HepG2 (cell line): ENCODE measurements around the gene CD101. TPM values are rescaled to one million over a fixed set of nuclear protein-coding genes. Genes with fewer than 3 reads are reported as not detected.

Experiments
- ATAC-seq: fragments of 200-7000 bp; cut with Tn5 transposase; 3 replicates; pipeline ENCODE4 v1.9.1; 2020; ENCODE audit warnings: mild to moderate bottlenecking, moderate library complexity
- BruUV-seq: library from RNA; stranded (reverse); fragments of 400-500 nt; replicated peaks from 2 replicates; lab custom pipeline; 2021; lab: Mats Ljungman, UMichigan
- CTCF ChIA-PET: fragments of 300-600 bp; formaldehyde crosslinking; extraction: SDS; loops from one replicate; lab custom pipeline; 2021; ENCODE audit warnings: low total read pairs, inconsistent platforms, low intra/inter-chr PET ratio; lab: Yijun Ruan, JAX
- POLR2A ChIA-PET: fragments of 350-600 bp; sonication (Branson Sonifier 250); formaldehyde crosslinking; loops from one replicate; lab custom pipeline; 2020; ENCODE audit warnings: antibody characterized with exemption, inconsistent platforms; lab: Yijun Ruan, JAX
- DNase-seq: peaks from one replicate; pipeline ENCODE4 v3.0.0-alpha.2; 2015; ENCODE audit warnings: low spot score
- FAIRE-seq: peaks from 3 replicates; lab custom pipeline; 2011; peaks lifted over from hg19 to GRCh38; lab: Jason Lieb, UNC
- H2AFZ ChIP-seq: one replicate; pipeline ENCODE4 v1.6.1; 2011; ENCODE audit warnings: low read length, inconsistent platforms
- H3K27ac ChIP-seq: fragments of 300-600 bp; 3 replicates; pipeline ENCODE4 v1.8.0; 2011; ENCODE audit warnings: mixed run types, mild to moderate bottlenecking, mixed read lengths, low read length, inconsistent platforms; ENCODE audit not compliant: insufficient read depth; ENCODE audit errors: extremely low read length
- H3K27me3 ChIP-seq, 2 experiments: fragments of 200-600 bp in 1 of 2; 2 replicates in 1 of 2; 3 replicates in 1 of 2; pipeline versions ENCODE4 v1.6.0 to v1.8.0; 2011; ENCODE audit warnings: low read length in 2 of 2, mild to moderate bottlenecking in 2 of 2, moderate library complexity in 2 of 2, inconsistent platforms in 1 of 2; ENCODE audit not compliant: insufficient read depth in 2 of 2, control insufficient read depth in 1 of 2
- H3K36me3 ChIP-seq, 2 experiments: fragments of 200-600 bp in 1 of 2; replicated peaks in 1 of 2; 2 replicates in 1 of 2; 3 replicates in 1 of 2; pipeline versions ENCODE4 v1.5.1 to v1.8.0; 2011; ENCODE audit warnings: low read length in 2 of 2, inconsistent platforms in 1 of 2; ENCODE audit not compliant: insufficient read depth in 2 of 2, control insufficient read depth in 1 of 2
- H3K4me1 ChIP-seq: 2 replicates; pipeline ENCODE4 v1.5.1; 2012; ENCODE audit warnings: low read length, inconsistent platforms; ENCODE audit not compliant: insufficient read depth
- H3K4me2 ChIP-seq: 2 replicates; pipeline ENCODE4 v1.6.0; 2011; ENCODE audit warnings: low read depth, low read length, inconsistent platforms
- H3K4me3 ChIP-seq, 3 experiments: fragments of 200-600 bp in 1 of 3; sonication (generic), shearing (Covaris generic) in 1 of 3; replicated peaks in 1 of 3; 2 replicates each; pipeline ENCODE4 v1.5.1; 2011 to 2016; ENCODE audit warnings: low read length in 3 of 3, inconsistent platforms in 2 of 3, low read depth in 2 of 3, mild to moderate bottlenecking in 2 of 3, control low read depth in 1 of 3, mixed read lengths in 1 of 3; ENCODE audit not compliant: insufficient read depth in 1 of 3
- H3K79me2 ChIP-seq: one replicate; pipeline ENCODE4 v1.6.1; 2011; ENCODE audit warnings: low read length, inconsistent platforms; ENCODE audit not compliant: insufficient read depth
- H3K9ac ChIP-seq: 2 replicates; pipeline ENCODE4 v1.6.0; 2011; ENCODE audit warnings: mild to moderate bottlenecking, low read depth, low read length, inconsistent platforms; ENCODE audit not compliant: insufficient read depth
- H3K9me3 ChIP-seq: 2 replicates; pipeline ENCODE4 v1.5.1; 2012; ENCODE audit warnings: mild to moderate bottlenecking, low read length
- H4K20me1 ChIP-seq: 2 replicates; pipeline ENCODE4 v1.6.0; 2011; ENCODE audit warnings: inconsistent platforms, mild to moderate bottlenecking, low read length, moderate library complexity; ENCODE audit not compliant: insufficient read depth
- ARID2 ChIP-seq: sonication (generic); formaldehyde crosslinking; IDR thresholded peaks from 2 replicates; pipeline ENCODE4 v1.8.1; 2022; ENCODE audit warnings: mild to moderate bottlenecking, missing genetic modification reagents, borderline replicate concordance
- CBX1 ChIP-seq: IDR thresholded peaks from one replicate; pipeline ENCODE4 v1.6.1; 2016; ENCODE audit warnings: antibody characterized with exemption, low read depth
- CEBPB ChIP-seq: IDR thresholded peaks from 2 replicates; pipeline ENCODE4 v1.6.1; 2011; ENCODE audit warnings: low read depth, low read length, improper control_type of control experiment, borderline replicate concordance
- EED ChIP-seq: sonication (generic); formaldehyde crosslinking; IDR thresholded peaks from 2 replicates; pipeline ENCODE4 v1.5.0; 2020; ENCODE audit warnings: mild to moderate bottlenecking, missing genetic modification reagents
- HOXA7 ChIP-seq: sonication (generic); formaldehyde crosslinking; IDR thresholded peaks from 2 replicates; pipeline ENCODE4 v1.8.1; 2022; ENCODE audit warnings: mild to moderate bottlenecking, missing genetic modification reagents, moderate library complexity
- KLF11 ChIP-seq: IDR thresholded peaks from 2 replicates; pipeline ENCODE4 v1.6.1; 2016; ENCODE audit warnings: missing compliant biosample characterization
- SOX13 ChIP-seq, 3 experiments: fragments of 450-650 bp in 1 of 3; sonication (generic) in 1 of 3; formaldehyde crosslinking in 1 of 3; IDR thresholded peaks in 2 of 3; conservative IDR thresholded peaks in 1 of 3; 2 replicates each; pipeline versions ENCODE4 v1.5.0 to v1.6.1; 2016 to 2020; ENCODE audit warnings: antibody characterized with exemption in 1 of 3, mild to moderate bottlenecking in 1 of 3, missing compliant biosample characterization in 1 of 3, missing genetic modification reagents in 1 of 3, moderate library complexity in 1 of 3
- TBX2 ChIP-seq: sonication (generic); formaldehyde crosslinking; IDR thresholded peaks from 2 replicates; pipeline ENCODE4 v1.5.0; 2020; ENCODE audit warnings: missing genetic modification reagents, mild to moderate bottlenecking, borderline replicate concordance
- TCF7 ChIP-seq: sonication (generic); IDR thresholded peaks from 2 replicates; pipeline ENCODE4 v1.6.1; 2016; ENCODE audit warnings: antibody characterized with exemption, low read depth
- ZBTB34 ChIP-seq: sonication (generic); formaldehyde crosslinking; IDR thresholded peaks from 2 replicates; pipeline ENCODE4 v1.8.0; 2022; ENCODE audit warnings: mild to moderate bottlenecking, missing genetic modification reagents
- ZFAT ChIP-seq: sonication (generic); formaldehyde crosslinking; conservative IDR thresholded peaks from 2 replicates; pipeline ENCODE4 v1.8.1; 2023; ENCODE audit warnings: missing genetic modification reagents, inconsistent platforms
- ZMYM4 ChIP-seq: sonication (generic); formaldehyde crosslinking; IDR thresholded peaks from 2 replicates; pipeline ENCODE4 v1.8.1; 2023; ENCODE audit warnings: mild to moderate bottlenecking, missing genetic modification reagents
- ZNF20 ChIP-seq: sonication (generic); formaldehyde crosslinking; IDR thresholded peaks from 2 replicates; pipeline ENCODE4 v1.4.0; 2020; ENCODE audit warnings: mild to moderate bottlenecking, moderate library complexity, missing genetic modification reagents
- ZNF3 ChIP-seq: IDR thresholded peaks from 2 replicates; pipeline ENCODE4 v1.7.0; 2017; ENCODE audit warnings: inconsistent platforms
- ZNF484 ChIP-seq: sonication (generic); formaldehyde crosslinking; IDR thresholded peaks from 2 replicates; pipeline ENCODE4 v1.5.1; 2020; ENCODE audit warnings: mild to moderate bottlenecking, low read depth, missing genetic modification reagents, borderline replicate concordance
- WGBS: methylation state at CpG from one replicate; pipeline ENCODE4 v1.1.6; 2017; ENCODE audit warnings: low lambda C conversion rate; 5-methylcytosine and 5-hydroxymethylcytosine counted together
- in situ Hi-C: cut with HindIII; loops from 2 replicates; pipeline ENCODE4 v1.10.0; 2017; ENCODE audit warnings: low pct_unique_long_range_greater_than_20kb; ENCODE audit not compliant: extremely low pct_ligation_motif_present
- intact Hi-C: fragments of 100-400 bp; cut with micrococcal nuclease; formaldehyde crosslinking; loops from one replicate; pipeline ENCODE4 v1.10.0; 2022; ENCODE audit not compliant: unreplicated experiment
- polyA plus RNA-seq, 8 experiments: library from polyadenylated mRNA; depleted of rRNA in 3 of 8; stranded (reverse) in 7 of 8; unstranded in 1 of 8; fragments of >200 nt; fragmentation: Illumina TruSeq in 4 of 8; extraction: Trizol in 4 of 8; gene quantifications; 2 replicates each; pipeline versions ENCODE4 v1.2.1 to v1.2.3, GENCODE V29; 2011 to 2016; ENCODE audit warnings: low read depth in 4 of 8, missing spikeins in 1 of 8, mixed read lengths in 1 of 8; ENCODE audit not compliant: insufficient read depth in 1 of 8
- total RNA-seq, 5 experiments: library from RNA; depleted of rRNA; stranded (reverse); fragments of >200 nt; fragmentation: Illumina TruSeq; extraction: Trizol; gene quantifications; 2 replicates each; pipeline ENCODE4 v1.2.3, GENCODE V29; 2016; ENCODE audit warnings: low read depth in 1 of 5
- TF ChIP-seq, protein P1 (sequence below): sonication (generic); formaldehyde crosslinking; IDR thresholded peaks from 2 replicates; pipeline ENCODE4 v1.5.1; 2020; ENCODE audit warnings: mild to moderate bottlenecking, moderate library complexity, missing genetic modification reagents
- TF ChIP-seq, protein P2 (sequence below): sonication (generic); formaldehyde crosslinking; IDR thresholded peaks from 2 replicates; pipeline ENCODE4 v1.4.0; 2020; ENCODE audit warnings: missing genetic modification reagents

The CD101 gene
- total and polyA plus RNA-seq, 2 of the 13 experiments (the other 11 are each of a cell fraction or from before 2014, with no cell fraction given) = 0.05 to 0.09 TPM

DNA sequence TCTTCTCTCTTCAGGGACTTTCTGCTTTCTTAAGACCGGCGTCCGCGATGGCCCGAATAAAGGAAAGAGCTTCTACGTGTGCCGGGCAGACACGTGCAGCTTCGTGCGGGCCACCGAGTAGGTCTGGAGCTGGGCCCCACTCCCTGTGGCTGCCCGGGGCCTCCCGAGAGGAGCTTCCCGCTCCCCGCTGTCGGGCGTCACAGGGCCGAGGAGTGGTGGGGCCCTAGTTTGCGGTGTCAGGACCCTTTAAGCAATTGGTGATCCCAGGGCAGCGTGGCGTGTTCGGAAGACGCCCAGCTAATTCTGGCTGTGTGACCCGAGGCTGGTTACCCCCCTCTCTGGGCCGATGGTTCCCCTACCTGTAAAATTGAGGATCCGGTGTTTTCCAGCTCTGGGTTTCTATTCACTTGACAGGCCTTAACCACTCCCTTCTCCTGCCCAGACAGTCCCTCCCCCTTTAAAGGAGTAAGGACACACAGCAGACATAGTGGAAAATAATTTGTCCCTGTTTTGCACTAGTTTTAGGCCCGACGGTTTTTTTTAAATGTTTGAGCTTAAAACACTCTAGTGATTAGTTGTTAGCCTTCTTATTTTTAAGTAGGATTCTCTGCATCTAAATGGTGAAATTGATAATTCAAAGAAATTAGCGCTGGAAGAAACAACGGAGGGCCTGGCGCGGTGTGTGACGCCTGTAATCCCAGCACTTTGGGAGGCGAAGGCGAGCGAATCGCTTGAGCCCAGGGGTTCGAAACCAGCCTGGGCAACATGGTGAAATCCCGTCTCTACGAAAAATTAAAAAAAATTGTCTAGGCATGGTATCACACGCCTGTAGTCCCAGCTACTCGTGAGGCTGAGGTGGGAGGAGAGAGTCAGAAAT is 59.1 kb downstream of the CD101 start (continued):
- TF ChIP-seq CBX1 (no peak), KLF11 (CRISPR knock-in tag) (no peak), ARID2 (CRISPR knock-in tag) (no peak), ZNF20 (CRISPR knock-in tag) (no peak), SOX13 (IDR thresholded peaks at IDR 0.05) (no peak), SOX13 (CRISPR knock-in tag; conservative IDR thresholded peaks at IDR 0.05 in 1 of 2, IDR thresholded peaks at IDR 0.05 in 1 of 2) (no peak), ZFAT (CRISPR knock-in tag) (no peak), TCF7 (no peak)
- TF ChIP-seq, protein P1, sequence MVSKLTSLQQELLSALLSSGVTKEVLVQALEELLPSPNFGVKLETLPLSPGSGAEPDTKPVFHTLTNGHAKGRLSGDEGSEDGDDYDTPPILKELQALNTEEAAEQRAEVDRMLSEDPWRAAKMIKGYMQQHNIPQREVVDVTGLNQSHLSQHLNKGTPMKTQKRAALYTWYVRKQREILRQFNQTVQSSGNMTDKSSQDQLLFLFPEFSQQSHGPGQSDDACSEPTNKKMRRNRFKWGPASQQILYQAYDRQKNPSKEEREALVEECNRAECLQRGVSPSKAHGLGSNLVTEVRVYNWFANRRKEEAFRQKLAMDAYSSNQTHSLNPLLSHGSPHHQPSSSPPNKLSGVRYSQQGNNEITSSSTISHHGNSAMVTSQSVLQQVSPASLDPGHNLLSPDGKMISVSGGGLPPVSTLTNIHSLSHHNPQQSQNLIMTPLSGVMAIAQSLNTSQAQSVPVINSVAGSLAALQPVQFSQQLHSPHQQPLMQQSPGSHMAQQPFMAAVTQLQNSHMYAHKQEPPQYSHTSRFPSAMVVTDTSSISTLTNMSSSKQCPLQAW (CRISPR knock-in tag) = 0 out of 2 replicates have a peak, but pooled peaks have one; percentile 27

DNA sequence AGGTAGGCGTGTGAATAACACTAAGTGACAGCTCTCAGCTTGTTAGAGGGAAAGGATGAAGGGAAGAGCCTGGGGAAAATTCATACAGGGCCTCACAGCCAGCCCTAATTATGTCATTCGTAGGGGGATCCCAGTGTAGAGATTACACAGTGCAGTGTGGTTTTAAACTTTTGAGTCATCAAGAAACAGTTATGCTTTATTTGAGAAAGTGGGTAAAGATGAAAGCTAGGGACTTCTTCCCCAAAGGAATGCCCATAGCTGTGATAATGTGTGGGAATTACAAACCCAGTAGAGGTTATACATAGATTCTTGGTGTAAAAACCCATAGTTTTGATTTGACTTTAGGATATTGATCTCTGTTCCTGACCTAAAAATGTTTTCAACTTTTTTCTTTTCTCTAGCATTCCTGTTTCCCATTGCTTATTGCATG is 60.4 kb downstream of the CD101 start:
- Histone ChIP-seq H3K36me3 (peaks cover 0 to 3% of the 10 kb centered on the region in 2 experiments; a peak in 2 of 5 replicates), H3K9me3 (no peaks in the 10 kb centered on the region), H3K79me2 (no peaks in the 10 kb centered on the region), H3K4me3 (no peak overlapping the region), H3K9ac (no peak overlapping the region), H3K27ac (no peak overlapping the region), H4K20me1 (no peaks in the 10 kb centered on the region), H3K4me1 (peaks cover 23% of the 10 kb centered on the region), H3K27me3 (no peaks in the 10 kb centered on the region; a peak in 1 of 5 replicates), H2AFZ (no peak overlapping the region), H3K4me2 (no peak overlapping the region)
- FAIRE-seq (no peak), ATAC-seq (no peak), DNase-seq (no peak)
- no TSS peak for BruUV-seq
- POLR2A ChIA-PET = no interaction called here
- CTCF ChIA-PET = no interaction called here
- intact Hi-C loops = loop anchor here (2.0 kb wide), 1 partner anchor 491 kb away; the partner anchor contains the start of gene CD58
- in situ Hi-C loops = no loop called here
- WGBS = 88% methylated on average over 2 of the region's 2 CpGs
- TF ChIP-seq ZBTB34 (no peak), ZNF484 (CRISPR knock-in tag) (no peak), HOXA7 (CRISPR knock-in tag) (no peak), ZNF3 (CRISPR knock-in tag) (no peak), ZMYM4 (CRISPR knock-in tag) (no peak), CEBPB (no peak), TBX2 (CRISPR knock-in tag) (no peak), EED (CRISPR knock-in tag) (no peak)
- TF ChIP-seq, protein P2, sequence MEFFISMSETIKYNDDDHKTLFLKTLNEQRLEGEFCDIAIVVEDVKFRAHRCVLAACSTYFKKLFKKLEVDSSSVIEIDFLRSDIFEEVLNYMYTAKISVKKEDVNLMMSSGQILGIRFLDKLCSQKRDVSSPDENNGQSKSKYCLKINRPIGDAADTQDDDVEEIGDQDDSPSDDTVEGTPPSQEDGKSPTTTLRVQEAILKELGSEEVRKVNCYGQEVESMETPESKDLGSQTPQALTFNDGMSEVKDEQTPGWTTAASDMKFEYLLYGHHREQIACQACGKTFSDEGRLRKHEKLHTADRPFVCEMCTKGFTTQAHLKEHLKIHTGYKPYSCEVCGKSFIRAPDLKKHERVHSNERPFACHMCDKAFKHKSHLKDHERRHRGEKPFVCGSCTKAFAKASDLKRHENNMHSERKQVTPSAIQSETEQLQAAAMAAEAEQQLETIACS (CRISPR knock-in tag) = no peak
